ENCODE data around the gene WNT7A. TPM values are rescaled to one million over a fixed set of nuclear protein-coding genes. Genes with fewer than 3 reads are reported as not detected.

WNT7A gene
- polyA plus RNA-seq, 2 donors = 0.09 to 0.37 TPM

GRCh38 chr3:13796701-13797460, 83.0 kb downstream of the WNT7A start:
- Histone ChIP-seq H3K4me3 (ENCODE audit: low read depth in 1 of 2, low read length in 2 of 2) (no peak overlapping the region), H3K9me3 (ENCODE audit: control insufficient read depth in 2 of 2, insufficient read depth in 1 of 2, low read depth in 1 of 2, low read length in 1 of 2) (peaks cover 0 to 7% of the 10 kb centered on the region in 2 donors), H3K4me1 (ENCODE audit: control insufficient read depth in 2 of 2, insufficient read depth in 2 of 2, low read length in 1 of 2) (no peaks in the 10 kb centered on the region), H3K27me3 (ENCODE audit: control insufficient read depth in 1 of 2, insufficient read depth in 2 of 2, low read length in 2 of 2) (no peaks in the 10 kb centered on the region), H3K36me3 (ENCODE audit: control insufficient read depth in 2 of 2, insufficient read depth in 2 of 2, low read length in 1 of 2) (no peaks in the 10 kb centered on the region), H3K27ac (ENCODE audit: low read depth in 2 of 2, low read length in 1 of 2) (no peak overlapping the region)
- WGBS, 2 donors = 63 to 71% methylated on average over 15 of the region's 15 CpGs

- Histone ChIP-seq H3K27ac (ENCODE audit: low read depth in 2 of 2, low read length in 1 of 2) (no peak overlapping the region), H3K27me3 (ENCODE audit: control insufficient read depth in 1 of 2, insufficient read depth in 2 of 2, low read length in 2 of 2) (no peaks in the 10 kb centered on the region), H3K4me1 (ENCODE audit: control insufficient read depth in 2 of 2, insufficient read depth in 2 of 2, low read length in 1 of 2) (no peaks in the 10 kb centered on the region), H3K9me3 (ENCODE audit: control insufficient read depth in 2 of 2, insufficient read depth in 1 of 2, low read depth in 1 of 2, low read length in 1 of 2) (no peaks in the 10 kb centered on the region), H3K4me3 (ENCODE audit: low read depth in 1 of 2, low read length in 2 of 2) (no peak overlapping the region), H3K36me3 (ENCODE audit: control insufficient read depth in 2 of 2, insufficient read depth in 2 of 2, low read length in 1 of 2) (no peaks in the 10 kb centered on the region)
- 77 to 80% methylated on average over 17 of the region's 17 CpGs for WGBS, 2 donors
Measured at GRCh38 chr3:13795816-13796215, 84.1 kb downstream of the WNT7A start.

GRCh38 chr3:13794322-13794721, 85.5 kb downstream of the WNT7A start:
- H3K27me3 ChIP-seq (ENCODE audit: control insufficient read depth in 1 of 2, insufficient read depth in 2 of 2, low read length in 2 of 2) = no peaks in the 10 kb centered on the region
- H3K4me3 ChIP-seq (ENCODE audit: low read depth in 1 of 2, low read length in 2 of 2) = no peak overlapping the region
- no peaks in the 10 kb centered on the region for H3K4me1 ChIP-seq (ENCODE audit: control insufficient read depth in 2 of 2, insufficient read depth in 2 of 2, low read length in 1 of 2)
- H3K36me3 ChIP-seq (ENCODE audit: control insufficient read depth in 2 of 2, insufficient read depth in 2 of 2, low read length in 1 of 2) = no peaks in the 10 kb centered on the region
- no peak overlapping the region for H3K27ac ChIP-seq (ENCODE audit: low read depth in 2 of 2, low read length in 1 of 2)
- WGBS, 2 donors = 83 to 84% methylated on average over 9 of the region's 9 CpGs
- H3K9me3 ChIP-seq (ENCODE audit: control insufficient read depth in 2 of 2, insufficient read depth in 1 of 2, low read depth in 1 of 2, low read length in 1 of 2) = no peaks in the 10 kb centered on the region

- WGBS, 2 donors = 77 to 84% methylated on average over 12 of the region's 12 CpGs
- no peaks in the 10 kb centered on the region for H3K9me3 ChIP-seq (ENCODE audit: control insufficient read depth in 2 of 2, insufficient read depth in 1 of 2, low read depth in 1 of 2, low read length in 1 of 2)
Measured at GRCh38 chr3:13793451-13793850, 86.4 kb downstream of the WNT7A start.

GRCh38 chr3:13792512-13793371, 87.1 kb downstream of the WNT7A start:
- Histone ChIP-seq H3K4me3 (ENCODE audit: low read depth in 1 of 2, low read length in 2 of 2) (no peak overlapping the region), H3K27ac (ENCODE audit: low read depth in 2 of 2, low read length in 1 of 2) (no peak overlapping the region), H3K27me3 (ENCODE audit: control insufficient read depth in 1 of 2, insufficient read depth in 2 of 2, low read length in 2 of 2) (peaks cover 0 to 4% of the 10 kb centered on the region in 2 donors), H3K9me3 (ENCODE audit: control insufficient read depth in 2 of 2, insufficient read depth in 1 of 2, low read depth in 1 of 2, low read length in 1 of 2) (no peaks in the 10 kb centered on the region), H3K4me1 (ENCODE audit: control insufficient read depth in 2 of 2, insufficient read depth in 2 of 2, low read length in 1 of 2) (peaks cover 0 to 3% of the 10 kb centered on the region in 2 donors), H3K36me3 (ENCODE audit: control insufficient read depth in 2 of 2, insufficient read depth in 2 of 2, low read length in 1 of 2) (no peaks in the 10 kb centered on the region)
- 57 to 61% methylated on average over 29 of the region's 29 CpGs for WGBS, 2 donors

More at GRCh38 chr3:13793451-13793850, 86.4 kb downstream of the WNT7A start:
- peaks cover 0 to 4% of the 10 kb centered on the region in 2 donors for H3K27me3 ChIP-seq (ENCODE audit: control insufficient read depth in 1 of 2, insufficient read depth in 2 of 2, low read length in 2 of 2)
- no peak overlapping the region for H3K4me3 ChIP-seq (ENCODE audit: low read depth in 1 of 2, low read length in 2 of 2)
- no peaks in the 10 kb centered on the region for H3K4me1 ChIP-seq (ENCODE audit: control insufficient read depth in 2 of 2, insufficient read depth in 2 of 2, low read length in 1 of 2)
- no peak overlapping the region for H3K27ac ChIP-seq (ENCODE audit: low read depth in 2 of 2, low read length in 1 of 2)
- H3K36me3 ChIP-seq (ENCODE audit: control insufficient read depth in 2 of 2, insufficient read depth in 2 of 2, low read length in 1 of 2) = no peaks in the 10 kb centered on the region

GRCh38 chr3:13792051-13792490, 87.8 kb downstream of the WNT7A start:
- Histone ChIP-seq H3K36me3 (ENCODE audit: control insufficient read depth in 2 of 2, insufficient read depth in 2 of 2, low read length in 1 of 2) (no peaks in the 10 kb centered on the region), H3K27me3 (ENCODE audit: control insufficient read depth in 1 of 2, insufficient read depth in 2 of 2, low read length in 2 of 2) (peaks cover 0 to 4% of the 10 kb centered on the region in 2 donors), H3K4me1 (ENCODE audit: control insufficient read depth in 2 of 2, insufficient read depth in 2 of 2, low read length in 1 of 2) (peaks cover 0 to 3% of the 10 kb centered on the region in 2 donors), H3K27ac (ENCODE audit: low read depth in 2 of 2, low read length in 1 of 2) (no peak overlapping the region), H3K4me3 (ENCODE audit: low read depth in 1 of 2, low read length in 2 of 2) (no peak overlapping the region), H3K9me3 (ENCODE audit: control insufficient read depth in 2 of 2, insufficient read depth in 1 of 2, low read depth in 1 of 2, low read length in 1 of 2) (no peaks in the 10 kb centered on the region)
- 64 to 68% methylated on average over 9 of the region's 9 CpGs for WGBS, 2 donors

- 64 to 68% methylated on average over 14 of the region's 14 CpGs for WGBS, 2 donors
- no peaks in the 10 kb centered on the region for H3K36me3 ChIP-seq (ENCODE audit: control insufficient read depth in 2 of 2, insufficient read depth in 2 of 2, low read length in 1 of 2)
- peaks cover 0 to 3% of the 10 kb centered on the region in 2 donors for H3K4me1 ChIP-seq (ENCODE audit: control insufficient read depth in 2 of 2, insufficient read depth in 2 of 2, low read length in 1 of 2)
- H3K27me3 ChIP-seq (ENCODE audit: control insufficient read depth in 1 of 2, insufficient read depth in 2 of 2, low read length in 2 of 2) = peaks cover 0 to 4% of the 10 kb centered on the region in 2 donors
- no peak overlapping the region for H3K4me3 ChIP-seq (ENCODE audit: low read depth in 1 of 2, low read length in 2 of 2)
- no peak overlapping the region for H3K27ac ChIP-seq (ENCODE audit: low read depth in 2 of 2, low read length in 1 of 2)
- no peaks in the 10 kb centered on the region for H3K9me3 ChIP-seq (ENCODE audit: control insufficient read depth in 2 of 2, insufficient read depth in 1 of 2, low read depth in 1 of 2, low read length in 1 of 2)
Measured at GRCh38 chr3:13791198-13792050, 88.4 kb downstream of the WNT7A start.

GRCh38 chr3:13790376-13791197, 89.3 kb downstream of the WNT7A start:
- Histone ChIP-seq H3K27me3 (ENCODE audit: control insufficient read depth in 1 of 2, insufficient read depth in 2 of 2, low read length in 2 of 2) (peaks cover 0 to 4% of the 10 kb centered on the region in 2 donors), H3K4me1 (ENCODE audit: control insufficient read depth in 2 of 2, insufficient read depth in 2 of 2, low read length in 1 of 2) (peaks cover 0 to 3% of the 10 kb centered on the region in 2 donors), H3K9me3 (ENCODE audit: control insufficient read depth in 2 of 2, insufficient read depth in 1 of 2, low read depth in 1 of 2, low read length in 1 of 2) (no peaks in the 10 kb centered on the region), H3K36me3 (ENCODE audit: control insufficient read depth in 2 of 2, insufficient read depth in 2 of 2, low read length in 1 of 2) (no peaks in the 10 kb centered on the region), H3K4me3 (ENCODE audit: low read depth in 1 of 2, low read length in 2 of 2) (no peak overlapping the region), H3K27ac (ENCODE audit: low read depth in 2 of 2, low read length in 1 of 2) (no peak overlapping the region)
- WGBS, 2 donors = 75 to 76% methylated on average over 13 of the region's 13 CpGs
